IPS-18a (cell line): ENCODE data around the gene LARP7.
"Not testable (repeated sequence)": the region's sequence is repeated elsewhere in the genome, so short reads cannot be mapped to it uniquely, and the experiment has no call there.

Experiments
- H3K27ac ChIP-seq: one replicate; pipeline ENCODE4 v1.5.1; 2013; ENCODE audit warnings: low read length
- H3K27me3 ChIP-seq: one replicate; pipeline ENCODE4 v1.6.1; 2013; ENCODE audit warnings: mild to moderate bottlenecking, low read length; ENCODE audit not compliant: control insufficient read depth, insufficient read depth
- H3K36me3 ChIP-seq: one replicate; pipeline ENCODE4 v1.6.1; 2013; ENCODE audit warnings: low read depth, low read length; ENCODE audit not compliant: control insufficient read depth
- H3K4me1 ChIP-seq: one replicate; pipeline ENCODE4 v1.6.1; 2013; ENCODE audit warnings: low read depth, low read length; ENCODE audit not compliant: control insufficient read depth
- H3K4me3 ChIP-seq: one replicate; pipeline ENCODE4 v1.5.1; 2013; ENCODE audit warnings: low read length
- H3K9ac ChIP-seq: one replicate; pipeline ENCODE4 v1.6.1; 2013; ENCODE audit warnings: mild to moderate bottlenecking, low read length, moderate library complexity
- H3K9me3 ChIP-seq: one replicate; pipeline ENCODE4 v1.6.1; 2013; ENCODE audit warnings: low read depth, low read length; ENCODE audit not compliant: control insufficient read depth

Gene LARP7

GRCh38 chr4:112652216-112652615 lies 15.3 kb downstream of the LARP7 start:
- H3K36me3 ChIP-seq: peaks cover 18% of the 10 kb centered on the region
- peaks cover 56% of the 10 kb centered on the region for H3K4me1 ChIP-seq
- no peaks in the 10 kb centered on the region for H3K9me3 ChIP-seq
- peak overlapping the region; percentile 85 for H3K27ac ChIP-seq
- peak overlapping the region; percentile 72 for H3K9ac ChIP-seq
- H3K27me3 ChIP-seq: no peaks in the 10 kb centered on the region
- H3K4me3 ChIP-seq: peak overlapping the region; percentile 96

GRCh38 chr4:112655270-112655669 lies 18.3 kb downstream of the LARP7 start:
- Histone ChIP-seq H3K27me3 (no peaks in the 10 kb centered on the region), H3K4me3 (peak overlapping the region; percentile 36), H3K4me1 (peaks cover 45% of the 10 kb centered on the region), H3K36me3 (peaks cover 15% of the 10 kb centered on the region), H3K27ac (peak overlapping the region; percentile 68), H3K9ac (peak overlapping the region; percentile 72), H3K9me3 (no peaks in the 10 kb centered on the region)

- H3K27ac ChIP-seq: peak overlapping the region; percentile 68
- H3K9ac ChIP-seq, H3K9me3 ChIP-seq: not testable (repeated sequence)
Measured at GRCh38 chr4:112656115-112656514, 19.2 kb downstream of the LARP7 start.

GRCh38 chr4:112664611-112665010 lies 27.7 kb downstream of the LARP7 start:
- no peak overlapping the region for H3K9ac ChIP-seq
- no peaks in the 10 kb centered on the region for H3K36me3 ChIP-seq
- no peak overlapping the region for H3K4me3 ChIP-seq
- no peaks in the 10 kb centered on the region for H3K9me3 ChIP-seq
- H3K27ac ChIP-seq: no peak overlapping the region
- H3K27me3 ChIP-seq: no peaks in the 10 kb centered on the region
- H3K4me1 ChIP-seq: peaks cover 8% of the 10 kb centered on the region

More at GRCh38 chr4:112656115-112656514, 19.2 kb downstream of the LARP7 start:
- H3K27me3 ChIP-seq, H3K4me3 ChIP-seq: not testable (repeated sequence)
- Histone ChIP-seq H3K4me1 (peaks cover 39% of the 10 kb centered on the region), H3K36me3 (peaks cover 13% of the 10 kb centered on the region)

GRCh38 chr4:112668131-112668530 lies 31.2 kb downstream of the LARP7 start:
- Histone ChIP-seq H3K9ac (no peak overlapping the region), H3K36me3 (no peaks in the 10 kb centered on the region), H3K9me3 (no peaks in the 10 kb centered on the region), H3K27ac (no peak overlapping the region), H3K4me1 (peaks cover 4% of the 10 kb centered on the region), H3K27me3 (no peaks in the 10 kb centered on the region), H3K4me3 (no peak overlapping the region)

- Histone ChIP-seq H3K27me3 (no peaks in the 10 kb centered on the region), H3K9ac (no peak overlapping the region), H3K27ac (no peak overlapping the region), H3K9me3 (no peaks in the 10 kb centered on the region), H3K4me3 (no peak overlapping the region), H3K4me1 (peaks cover 3% of the 10 kb centered on the region), H3K36me3 (no peaks in the 10 kb centered on the region)
Measured at GRCh38 chr4:112673076-112673475, 36.1 kb downstream of the LARP7 start.

- no peaks in the 10 kb centered on the region for H3K27me3 ChIP-seq
- H3K9ac ChIP-seq: no peak overlapping the region
- no peaks in the 10 kb centered on the region for H3K36me3 ChIP-seq
- H3K27ac ChIP-seq: no peak overlapping the region
- no peaks in the 10 kb centered on the region for H3K9me3 ChIP-seq
- no peak overlapping the region for H3K4me3 ChIP-seq
- H3K4me1 ChIP-seq: no peaks in the 10 kb centered on the region
Measured at GRCh38 chr4:112673686-112674085, 36.7 kb downstream of the LARP7 start.

GRCh38 chr4:112674376-112674775 lies 37.4 kb downstream of the LARP7 start:
- Histone ChIP-seq H3K27me3 (no peaks in the 10 kb centered on the region), H3K9me3 (no peaks in the 10 kb centered on the region), H3K27ac (no peak overlapping the region), H3K9ac (no peak overlapping the region), H3K4me1 (no peaks in the 10 kb centered on the region), H3K4me3 (no peak overlapping the region), H3K36me3 (no peaks in the 10 kb centered on the region)

- Histone ChIP-seq H3K27me3 (no peaks in the 10 kb centered on the region), H3K27ac (no peak overlapping the region), H3K4me1 (no peaks in the 10 kb centered on the region), H3K4me3 (no peak overlapping the region), H3K9ac (no peak overlapping the region), H3K9me3 (no peaks in the 10 kb centered on the region), H3K36me3 (no peaks in the 10 kb centered on the region)
Measured at GRCh38 chr4:112677519-112678091, 40.7 kb downstream of the LARP7 start.

GRCh38 chr4:112680996-112681395 lies 44.1 kb downstream of the LARP7 start:
- no peak overlapping the region for H3K9ac ChIP-seq
- H3K27ac ChIP-seq: no peak overlapping the region
- no peaks in the 10 kb centered on the region for H3K36me3 ChIP-seq
- H3K9me3 ChIP-seq: no peaks in the 10 kb centered on the region
- H3K27me3 ChIP-seq: no peaks in the 10 kb centered on the region
- no peak overlapping the region for H3K4me3 ChIP-seq
- no peaks in the 10 kb centered on the region for H3K4me1 ChIP-seq

- no peaks in the 10 kb centered on the region for H3K36me3 ChIP-seq
- no peaks in the 10 kb centered on the region for H3K4me1 ChIP-seq
- H3K27ac ChIP-seq: no peak overlapping the region
- H3K4me3 ChIP-seq: no peak overlapping the region
- no peaks in the 10 kb centered on the region for H3K9me3 ChIP-seq
- no peak overlapping the region for H3K9ac ChIP-seq
- no peaks in the 10 kb centered on the region for H3K27me3 ChIP-seq
Measured at GRCh38 chr4:112693507-112693906, 56.6 kb downstream of the LARP7 start.

GRCh38 chr4:112700679-112701078 lies 63.7 kb downstream of the LARP7 start:
- Histone ChIP-seq H3K9ac (no peak overlapping the region), H3K36me3 (no peaks in the 10 kb centered on the region), H3K4me1 (peaks cover 8% of the 10 kb centered on the region), H3K27me3 (no peaks in the 10 kb centered on the region), H3K9me3 (no peaks in the 10 kb centered on the region), H3K27ac (no peak overlapping the region), H3K4me3 (no peak overlapping the region)
